T-helper 1 cell (primary cell): ENCODE measurements around the gene AKR1C1.
"Not testable (repeated sequence)": the region's sequence is repeated elsewhere in the genome, so short reads cannot be mapped to it uniquely, and the experiment has no call there.

Experiments used
- DNase-seq, 5 donors: peaks; one replicate each; pipeline ENCODE4 v3.0.0-alpha.2; 2012 to 2020

Gene AKR1C1

GRCh38 chr10:5019770-5020612, 56.8 kb downstream of the AKR1C1 start:
- DNase-seq, result not testable (repeated sequence)

- DNase-seq, result not testable (repeated sequence)
Observed at GRCh38 chr10:5021624-5022290, 58.5 kb downstream of the AKR1C1 start.

DNA sequence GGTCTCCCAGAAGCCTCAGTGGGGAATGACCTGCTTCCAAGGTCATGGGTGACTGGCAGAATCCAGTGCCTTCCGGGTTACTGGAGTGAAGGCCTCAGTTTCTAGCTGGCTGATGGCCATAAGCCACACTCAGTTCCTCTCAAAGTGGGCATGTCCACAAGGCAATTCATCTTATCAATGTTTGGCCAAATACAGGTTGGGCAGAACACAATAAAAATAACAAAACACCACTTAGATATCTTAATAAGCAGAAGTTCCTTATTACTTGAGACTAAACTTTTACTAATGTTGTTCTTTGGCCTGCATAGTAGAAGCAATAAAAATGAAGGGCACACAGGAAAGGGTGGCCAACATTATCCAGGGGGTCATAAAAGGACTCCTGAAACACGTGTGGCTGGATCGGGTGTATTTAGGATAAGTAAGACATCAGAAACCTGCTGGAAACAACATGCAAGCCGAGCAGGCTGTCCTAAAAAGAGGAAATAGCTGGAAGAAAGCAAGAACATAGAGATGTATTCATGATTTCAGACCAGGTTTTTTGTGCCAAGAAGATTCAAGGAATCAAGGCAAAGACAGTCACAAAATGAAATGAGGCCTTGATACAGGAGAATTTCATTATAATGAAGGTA, 60.1 kb downstream of the AKR1C1 start:
- no peak for DNase-seq

- DNase-seq, result not testable (repeated sequence)
Observed at GRCh38 chr10:5025461-5025881, 62.3 kb downstream of the AKR1C1 start.

- DNase-seq, result no peak
Observed at GRCh38 chr10:5030989-5031388, 67.8 kb downstream of the AKR1C1 start.

- not testable (repeated sequence) for DNase-seq
Observed at GRCh38 chr10:5031588-5031987, 68.4 kb downstream of the AKR1C1 start.

GRCh38 chr10:5032444-5032843, 69.2 kb downstream of the AKR1C1 start:
- DNase-seq, result not testable (repeated sequence)
